Fibroblast of villous mesenchyme (primary cell): ENCODE results near the gene KAT5. TPM values are rescaled to one million over a fixed set of nuclear protein-coding genes. Genes with fewer than 3 reads are reported as not detected.
A peak's percentile ranks its signal among the peaks of the same experiment; 100 is the strongest.
"Not testable (repeated sequence)": the region's sequence is repeated elsewhere in the genome, so short reads cannot be mapped to it uniquely, and the experiment has no call there.

Source experiments
- DNase-seq: peaks from one replicate; pipeline ENCODE4 v3.0.0-alpha.2; 2010; ENCODE audit warnings: low read depth
- H3K4me3 ChIP-seq: 2 replicates; pipeline ENCODE4 v1.5.1; 2011; ENCODE audit warnings: low read depth, mild to moderate bottlenecking, low read length
- CTCF ChIP-seq: IDR thresholded peaks from 2 replicates; pipeline ENCODE4 v1.5.1; 2012; ENCODE audit warnings: low read depth, mild to moderate bottlenecking, low read length; ENCODE audit not compliant: insufficient read depth
- total RNA-seq: library from RNA; depleted of rRNA; stranded (reverse); fragments of >200 nt; gene quantifications from 2 replicates; pipeline ENCODE4 v1.2.3, GENCODE V29; 2012

The KAT5 gene
- total RNA-seq, 1 donor, result 33.2 TPM

- H3K4me3 ChIP-seq, result no peak overlapping the region
- TF ChIP-seq CTCF, result no peak
- no peak for DNase-seq
Measured at GRCh38 chr11:65700399-65700798, 11.7 kb upstream of the KAT5 start.

GRCh38 chr11:65701686-65702085, 10.4 kb upstream of the KAT5 start:
- H3K4me3 ChIP-seq, result no peak overlapping the region
- TF ChIP-seq CTCF, result no peak
- no peak for DNase-seq

GRCh38 chr11:65703846-65704245, 8.2 kb upstream of the KAT5 start:
- TF ChIP-seq CTCF, result no peak
- DNase-seq, result no peak
- no peak overlapping the region for H3K4me3 ChIP-seq

- peak; percentile 48 for DNase-seq
- TF ChIP-seq CTCF, result peak; percentile 54
- H3K4me3 ChIP-seq, result not testable (repeated sequence)
Measured at GRCh38 chr11:65706303-65706763, 5.7 kb upstream of the KAT5 start.

GRCh38 chr11:65707002-65707401, 5.0 kb upstream of the KAT5 start:
- not testable (repeated sequence) for DNase-seq, H3K4me3 ChIP-seq

- no peak overlapping the region for H3K4me3 ChIP-seq
- no peak for TF ChIP-seq CTCF
- DNase-seq, result no peak
Measured at GRCh38 chr11:65708451-65708850, 3.6 kb upstream of the KAT5 start.

- TF ChIP-seq CTCF, result no peak
- peak; percentile 79 for DNase-seq
- H3K4me3 ChIP-seq, result no peak overlapping the region
Measured at GRCh38 chr11:65709661-65710060, 2.4 kb upstream of the KAT5 start.

- peak; percentile 33 for DNase-seq
- no peak for TF ChIP-seq CTCF
- H3K4me3 ChIP-seq, result no peak overlapping the region
Measured at GRCh38 chr11:65710421-65710820, 1.6 kb upstream of the KAT5 start.
